Naive thymus-derived CD4-positive, alpha-beta T cell (primary cell): Measurements from ENCODE around the gene DVL1. TPM values are rescaled to one million over a fixed set of nuclear protein-coding genes. Genes with fewer than 3 reads are reported as not detected.
A peak's percentile ranks its signal among the peaks of the same experiment; 100 is the strongest.

Experiments used
- ATAC-seq: fragments of 150-1000 bp; cut with Tn5 transposase; 2 replicates; pipeline ENCODE4 v1.10.0; 2021; ENCODE audit warnings: mild to moderate bottlenecking, moderate library complexity
- CTCF ChIA-PET: fragments of 350-600 bp; sonication (Branson Sonifier 250); formaldehyde crosslinking; loops from one replicate; lab custom pipeline; 2021; ENCODE audit warnings: antibody characterized with exemption; lab: Charles Lee
- POLR2A ChIA-PET: fragments of 350-600 bp; sonication (Branson Sonifier 250); formaldehyde crosslinking; loops from one replicate; lab custom pipeline; 2021; ENCODE audit warnings: antibody characterized with exemption, inconsistent platforms; lab: Charles Lee
- DNase-seq, 9 donors: peaks; one replicate each; pipeline versions ENCODE4 v3.0.0 to v3.0.0-alpha.2; 2020 to 2022; ENCODE audit warnings: mixed read lengths in 1 of 9
- H3K27ac ChIP-seq: one replicate; pipeline ENCODE4 v1.7.0; 2013; ENCODE audit warnings: mild to moderate bottlenecking, low read depth, low read length, moderate library complexity
- H3K27me3 ChIP-seq, 2 donors: one replicate each; pipeline ENCODE4 v1.7.0; 2013; ENCODE audit warnings: low read length in 2 of 2, mild to moderate bottlenecking in 2 of 2, moderate library complexity in 2 of 2; ENCODE audit not compliant: control insufficient read depth in 2 of 2, insufficient read depth in 2 of 2
- H3K36me3 ChIP-seq, 3 experiments: 1 replicate in 2 of 3; 2 replicates in 1 of 3; pipeline ENCODE4 v1.7.0; 2013; ENCODE audit warnings: low read length in 3 of 3, mild to moderate bottlenecking in 3 of 3, moderate library complexity in 1 of 3; ENCODE audit not compliant: insufficient read depth in 3 of 3, control insufficient read depth in 2 of 3
- H3K4me1 ChIP-seq, 2 donors: one replicate each; pipeline ENCODE4 v1.7.0; 2013; ENCODE audit warnings: low read length in 2 of 2, mild to moderate bottlenecking in 2 of 2, moderate library complexity in 1 of 2; ENCODE audit not compliant: control insufficient read depth in 2 of 2, insufficient read depth in 2 of 2
- H3K4me3 ChIP-seq: 2 replicates; pipeline ENCODE4 v1.7.0; 2013; ENCODE audit warnings: mild to moderate bottlenecking, low read length
- H3K9me3 ChIP-seq, 3 experiments: 1 replicate in 2 of 3; 2 replicates in 1 of 3; pipeline ENCODE4 v1.7.0; 2013; ENCODE audit warnings: low read length in 3 of 3; ENCODE audit not compliant: control insufficient read depth in 2 of 3
- H3K27ac Mint-ChIP-seq, 9 donors: one replicate each; pipeline ENCODE4 v1.8.0; 2020 to 2022; ENCODE audit warnings: mixed read lengths in 9 of 9, mild to moderate bottlenecking in 8 of 9, moderate library complexity in 5 of 9, inconsistent platforms in 2 of 9
- H3K27me3 Mint-ChIP-seq, 5 donors: one replicate each; pipeline ENCODE4 v1.8.0; 2021 to 2022; ENCODE audit warnings: mixed read lengths in 5 of 5, mild to moderate bottlenecking in 1 of 5
- H3K36me3 Mint-ChIP-seq, 5 donors: one replicate each; pipeline ENCODE4 v1.8.0; 2020 to 2022; ENCODE audit warnings: mixed read lengths in 5 of 5, mild to moderate bottlenecking in 3 of 5, inconsistent platforms in 1 of 5
- H3K4me1 Mint-ChIP-seq, 7 donors: one replicate each; pipeline ENCODE4 v1.8.0; 2020 to 2022; ENCODE audit warnings: mixed read lengths in 7 of 7, mild to moderate bottlenecking in 3 of 7, inconsistent platforms in 1 of 7
- H3K4me3 Mint-ChIP-seq, 10 donors: one replicate each; pipeline ENCODE4 v1.8.0; 2020 to 2022; ENCODE audit warnings: mild to moderate bottlenecking in 10 of 10, mixed read lengths in 10 of 10, moderate library complexity in 6 of 10, inconsistent platforms in 2 of 10
- H3K9me3 Mint-ChIP-seq, 11 donors: one replicate each; pipeline ENCODE4 v1.8.0; 2020 to 2022; ENCODE audit warnings: mixed read lengths in 11 of 11, mild to moderate bottlenecking in 4 of 11, inconsistent platforms in 1 of 11, moderate library complexity in 1 of 11
- intact Hi-C, 2 donors: fragments of 100-400 bp; cut with micrococcal nuclease; formaldehyde crosslinking; loops; one replicate each; pipeline ENCODE4 v1.15.1; 2023
- polyA plus RNA-seq, 2 donors: library from polyadenylated mRNA; unstranded; fragments of 300-500 nt; fragmentation: Illumina TruSeq; gene quantifications; one replicate each; pipeline ENCODE4 v1.2.3, GENCODE V29; 2021
- total RNA-seq, 6 experiments: library from RNA in 5 of 6; stranded (reverse) in 5 of 6; gene quantifications; 1 replicate in 5 of 6; 2 replicates in 1 of 6; pipeline ENCODE4 v1.2.3 and lab custom pipeline; 2021 to 2026

DVL1 gene
- total and polyA plus RNA-seq, 7 experiments from 2014 or later, result 0.78 to 54.9 (median 44.8) TPM

DNA sequence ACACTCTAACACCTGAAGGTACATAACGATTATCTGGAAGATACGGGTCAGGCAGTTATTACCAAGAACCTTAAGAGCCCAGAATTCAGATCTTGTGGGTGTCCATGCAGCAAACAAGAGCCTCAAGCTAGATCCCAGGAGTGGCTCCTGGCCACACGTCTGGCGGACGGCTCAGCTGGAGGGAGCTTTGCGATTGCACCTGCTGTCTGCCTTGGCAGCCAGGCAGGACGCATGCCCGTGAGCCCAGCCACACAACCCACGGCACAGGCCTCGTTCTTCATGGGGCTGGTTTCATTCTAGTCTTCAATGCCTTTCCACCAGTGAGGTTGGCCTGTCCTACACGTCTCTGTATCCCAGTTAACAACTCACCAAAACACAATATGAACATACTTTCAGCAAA lies 44.2 kb upstream of the DVL1 start:
- POLR2A ChIA-PET, result interaction anchor here (9.8 kb wide), 1 partner anchor 14 kb away, joined by 80 read pairs; the partner anchor contains the start of gene MRPL20
- Histone ChIP-seq H3K9me3 (no peaks in the 10 kb centered on the region), H3K4me1 (peaks cover 10 to 13% of the 10 kb centered on the region in 2 donors), H3K27me3 (no peaks in the 10 kb centered on the region), H3K36me3 (peaks cover 47 to 80% (median 52%) of the 10 kb centered on the region in 3 experiments), H3K4me3 (no peak overlapping the region), H3K27ac (no peak overlapping the region)
- Mint-ChIP-seq H3K36me3 (peaks cover 4 to 52% (median 34%) of the 10 kb centered on the region in 5 donors), H3K4me1 (peaks cover 17 to 38% (median 20%) of the 10 kb centered on the region in 7 donors), H3K27ac (no peak overlapping the region), H3K9me3 (peaks cover 0 to 2% (median 0%) of the 10 kb centered on the region in 11 donors), H3K27me3 (no peaks in the 10 kb centered on the region), H3K4me3 (peak overlapping the region in 1 of 10 donors; percentile 34)
- ATAC-seq, result no peak
- CTCF ChIA-PET, result no interaction called here
- intact Hi-C loops, result no loop called here
- no peak for DNase-seq

DNA sequence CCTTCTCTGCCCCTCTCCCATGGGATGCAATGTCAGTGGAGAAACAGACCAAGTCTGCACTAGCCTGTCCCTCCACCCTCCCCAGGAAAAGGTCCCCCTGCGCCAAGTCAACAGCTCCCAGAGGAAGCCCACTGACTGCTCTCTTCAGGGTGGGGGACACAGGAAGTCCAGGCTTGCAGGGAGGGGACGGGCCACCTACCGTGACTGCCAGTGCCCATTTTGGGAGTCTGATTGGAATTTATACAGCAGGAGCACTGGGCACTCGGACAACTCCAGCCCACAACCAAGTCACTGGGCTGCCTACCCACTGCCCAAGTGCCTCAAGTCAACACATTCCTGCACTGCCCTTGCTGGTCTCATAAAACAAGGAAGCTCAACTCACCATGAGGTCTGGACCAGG lies 43.8 kb upstream of the DVL1 start:
- no peaks in the 10 kb centered on the region for H3K27me3 ChIP-seq
- H3K9me3 ChIP-seq, result no peaks in the 10 kb centered on the region
- Mint-ChIP-seq H3K4me3 (no peak overlapping the region), H3K4me1 (peaks cover 13 to 34% (median 16%) of the 10 kb centered on the region in 7 donors), H3K9me3 (peaks cover 0 to under 1% (median 0%) of the 10 kb centered on the region in 11 donors), H3K27ac (peak overlapping the region in 2 of 9 donors; percentile 14 to 56), H3K27me3 (no peaks in the 10 kb centered on the region), H3K36me3 (peaks cover 5 to 52% (median 34%) of the 10 kb centered on the region in 5 donors)
- no peak for DNase-seq
- CTCF ChIA-PET, result no interaction called here
- H3K27ac ChIP-seq, result no peak overlapping the region
- intact Hi-C loops, result no loop called here
- no peak overlapping the region for H3K4me3 ChIP-seq
- peaks cover 5 to 9% of the 10 kb centered on the region in 2 donors for H3K4me1 ChIP-seq
- H3K36me3 ChIP-seq, result peaks cover 49 to 84% (median 56%) of the 10 kb centered on the region in 3 experiments
- POLR2A ChIA-PET, result interaction anchor here (9.8 kb wide), 1 partner anchor 15 kb away, joined by 80 read pairs; the partner anchor contains the start of gene MRPL20
- ATAC-seq, result no peak

DNA sequence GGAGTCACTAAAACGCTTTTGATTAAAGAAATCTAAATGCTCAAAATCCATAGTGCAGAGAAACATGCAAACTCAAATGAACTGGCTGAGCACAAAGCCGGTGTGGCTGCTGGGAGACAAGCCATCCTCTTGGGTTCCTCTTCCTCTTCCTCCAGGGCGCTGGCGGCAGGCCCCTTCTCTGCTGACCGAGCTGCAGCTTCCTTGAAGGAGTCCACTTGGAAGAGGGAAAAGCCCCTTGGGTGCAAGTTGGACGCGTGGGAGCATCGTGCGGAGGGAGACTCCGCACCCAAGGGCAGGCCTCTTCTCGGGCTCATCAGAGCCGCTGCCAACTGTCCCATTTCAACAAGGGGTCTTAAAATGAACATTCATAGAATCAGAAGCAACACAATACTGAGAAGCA lies 42.0 kb upstream of the DVL1 start:
- H3K9me3 ChIP-seq, result no peaks in the 10 kb centered on the region
- ChIA-PET CTCF (no interaction called here), POLR2A (interaction anchor here (1.0 to 9.8 kb wide), 3 partner anchors 9 to 16 kb away, joined by 3 to 80 read pairs (median 4); partner anchors contain the start of genes AURKAIP1 and MRPL20)
- Mint-ChIP-seq H3K4me3 (no peak overlapping the region), H3K9me3 (no peaks in the 10 kb centered on the region), H3K27ac (peak overlapping the region in 1 of 9 donors; percentile 7), H3K4me1 (peaks cover 8 to 25% (median 13%) of the 10 kb centered on the region in 7 donors), H3K27me3 (no peaks in the 10 kb centered on the region), H3K36me3 (peaks cover 8 to 64% (median 34%) of the 10 kb centered on the region in 5 donors)
- no peaks in the 10 kb centered on the region for H3K27me3 ChIP-seq
- H3K36me3 ChIP-seq, result peaks cover 56 to 91% (median 57%) of the 10 kb centered on the region in 3 experiments
- intact Hi-C loops, result no loop called here
- H3K27ac ChIP-seq, result no peak overlapping the region
- DNase-seq (no peak), ATAC-seq (no peak)
- no peaks in the 10 kb centered on the region for H3K4me1 ChIP-seq
- H3K4me3 ChIP-seq, result no peak overlapping the region

DNA sequence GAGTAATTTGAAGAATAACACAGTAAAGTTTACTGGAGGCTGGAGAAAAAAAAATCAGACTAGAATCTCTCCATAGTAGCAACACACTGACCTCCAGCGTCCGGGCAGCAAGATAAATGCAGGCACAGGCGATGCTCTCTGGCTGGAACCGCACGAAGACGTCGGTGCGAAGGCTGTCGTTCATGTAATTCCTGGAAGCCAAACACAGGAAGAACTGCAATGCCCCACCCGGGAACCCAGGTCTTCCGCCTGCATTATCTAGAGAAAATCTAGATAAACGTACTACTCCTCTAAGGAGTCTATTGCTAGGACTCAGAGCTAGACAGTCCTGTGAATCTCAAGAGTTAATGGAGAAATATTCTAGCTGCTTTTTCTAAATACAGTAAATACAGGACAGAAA lies 41.5 kb upstream of the DVL1 start:
- H3K4me1 Mint-ChIP-seq, result peaks cover 7 to 23% (median 12%) of the 10 kb centered on the region in 7 donors
- Histone ChIP-seq H3K36me3 (peaks cover 57 to 96% (median 58%) of the 10 kb centered on the region in 3 experiments), H3K4me1 (no peaks in the 10 kb centered on the region), H3K27me3 (no peaks in the 10 kb centered on the region), H3K9me3 (no peaks in the 10 kb centered on the region), H3K27ac (no peak overlapping the region), H3K4me3 (no peak overlapping the region)
- POLR2A ChIA-PET, result interaction anchor here (1.0 to 9.8 kb wide), 3 partner anchors 9 to 17 kb away, joined by 3 to 80 read pairs (median 4); partner anchors contain the start of genes AURKAIP1 and MRPL20
- no peaks in the 10 kb centered on the region for H3K27me3 Mint-ChIP-seq
- DNase-seq (no peak), ATAC-seq (no peak)
- no peak overlapping the region for H3K4me3 Mint-ChIP-seq
- peaks cover 8 to 67% (median 33%) of the 10 kb centered on the region in 5 donors for H3K36me3 Mint-ChIP-seq
- no peaks in the 10 kb centered on the region for H3K9me3 Mint-ChIP-seq
- intact Hi-C loops, result no loop called here
- H3K27ac Mint-ChIP-seq, result no peak overlapping the region
- CTCF ChIA-PET, result no interaction called here

DNA sequence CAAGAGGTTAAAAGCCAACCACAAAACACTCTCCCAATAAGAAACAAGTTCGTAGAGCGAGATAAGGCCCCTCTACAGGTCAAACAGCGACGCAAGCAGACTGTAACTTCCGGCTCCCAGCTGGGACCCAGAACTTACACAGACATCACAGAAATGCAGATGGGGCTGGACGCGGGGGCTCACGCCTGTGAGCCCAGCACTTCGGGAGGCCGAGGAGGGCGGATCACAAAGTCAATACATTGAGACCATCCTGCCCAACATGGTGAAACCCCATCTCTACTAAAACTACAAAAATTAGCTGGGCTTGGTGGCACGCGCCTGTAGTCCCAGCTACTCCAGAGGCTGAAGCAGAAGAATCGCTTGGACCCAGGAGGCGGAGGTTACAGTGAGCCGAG lies 38.9 kb upstream of the DVL1 start:
- intact Hi-C loops, result no loop called here
- peaks cover 8 to 46% (median 25%) of the 10 kb centered on the region in 5 donors for H3K36me3 Mint-ChIP-seq
- POLR2A ChIA-PET, result interaction anchor here (0.6 to 3.4 kb wide), 3 partner anchors 11 to 990 kb away, joined by 3 to 12 read pairs (median 3); partner anchors contain the start of genes AURKAIP1 and CCNL2
- H3K27ac Mint-ChIP-seq, result no peak overlapping the region
- H3K27me3 Mint-ChIP-seq, result no peaks in the 10 kb centered on the region
- no peaks in the 10 kb centered on the region for H3K27me3 ChIP-seq
- H3K27ac ChIP-seq, result no peak overlapping the region
- no peaks in the 10 kb centered on the region for H3K9me3 ChIP-seq
- H3K36me3 ChIP-seq, result peaks cover 36 to 78% (median 46%) of the 10 kb centered on the region in 3 experiments
- no peaks in the 10 kb centered on the region for H3K9me3 Mint-ChIP-seq
- CTCF ChIA-PET, result interaction anchor here (0.8 kb wide), 1 partner anchor 11 kb away, joined by 3 read pairs; the partner anchor contains the start of gene CCNL2
- DNase-seq (no peak), ATAC-seq (no peak)
- no peak overlapping the region for H3K4me3 Mint-ChIP-seq
- no peaks in the 10 kb centered on the region for H3K4me1 ChIP-seq
- H3K4me1 Mint-ChIP-seq, result peaks cover 0 to 8% (median 0%) of the 10 kb centered on the region in 7 donors
- no peak overlapping the region for H3K4me3 ChIP-seq

DNA sequence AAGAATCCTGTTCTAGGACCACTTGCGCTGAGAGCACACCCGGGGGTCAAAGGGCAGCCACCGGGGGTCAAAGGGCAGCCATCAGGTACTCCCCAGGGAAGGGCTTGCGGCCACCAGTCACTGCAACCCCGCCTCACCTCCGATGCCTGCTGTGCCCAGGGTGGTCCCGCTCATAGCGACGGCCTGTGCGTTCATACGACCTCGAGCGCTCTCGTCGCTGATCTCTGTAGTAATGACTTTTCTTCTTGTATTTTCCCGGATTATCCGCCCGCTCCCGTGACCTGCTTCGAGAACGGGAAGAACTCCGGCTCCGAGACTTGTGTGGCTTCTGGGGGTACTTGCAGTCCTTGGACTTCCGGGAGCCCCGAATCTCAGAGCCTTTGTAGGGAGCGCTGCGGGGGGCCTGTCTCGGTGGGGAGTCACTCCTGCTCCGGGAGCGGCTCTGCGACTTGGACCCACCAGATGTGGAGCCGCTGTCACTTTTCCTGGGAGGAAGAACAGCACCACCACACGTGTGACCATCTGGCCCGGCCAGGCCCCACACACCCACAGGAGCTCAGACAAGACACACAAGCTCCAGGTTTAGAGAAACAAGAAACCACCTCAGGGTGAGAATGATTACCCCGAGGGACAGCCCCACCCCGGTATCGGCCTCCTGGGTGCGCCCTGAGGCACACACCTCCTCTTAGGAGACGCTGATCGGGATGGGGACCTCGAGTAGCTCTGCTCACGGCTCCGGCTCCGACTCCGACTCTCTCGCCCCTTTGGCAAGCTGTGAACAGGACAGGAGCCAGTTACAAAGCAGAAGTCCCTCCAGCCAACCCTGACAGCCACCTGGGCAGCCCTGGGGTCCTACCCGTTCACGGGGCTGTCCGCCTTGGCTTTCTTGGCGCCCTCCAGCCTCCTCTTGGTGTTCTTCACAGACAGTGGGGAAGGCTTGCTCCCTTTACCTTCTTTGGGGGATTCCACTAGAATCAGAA lies 38.2 kb upstream of the DVL1 start:
- ChIA-PET CTCF (interaction anchor here (0.8 kb wide), 1 partner anchor 12 kb away, joined by 3 read pairs; the partner anchor contains the start of gene CCNL2), POLR2A (interaction anchor here (0.6 to 3.4 kb wide), 3 partner anchors 12 to 990 kb away, joined by 3 to 12 read pairs (median 3); partner anchors contain the start of genes AURKAIP1 and CCNL2)
- H3K36me3 Mint-ChIP-seq, result peaks cover 8 to 40% (median 22%) of the 10 kb centered on the region in 5 donors
- no peak overlapping the region for H3K4me3 Mint-ChIP-seq
- no peaks in the 10 kb centered on the region for H3K27me3 Mint-ChIP-seq
- no peak overlapping the region for H3K27ac Mint-ChIP-seq
- Histone ChIP-seq H3K36me3 (peaks cover 30 to 71% (median 39%) of the 10 kb centered on the region in 3 experiments), H3K9me3 (no peaks in the 10 kb centered on the region), H3K4me1 (no peaks in the 10 kb centered on the region), H3K27me3 (no peaks in the 10 kb centered on the region), H3K4me3 (no peak overlapping the region), H3K27ac (no peak overlapping the region)
- DNase-seq (no peak), ATAC-seq (no peak)
- intact Hi-C loops, result no loop called here
- H3K9me3 Mint-ChIP-seq, result no peaks in the 10 kb centered on the region
- H3K4me1 Mint-ChIP-seq, result peaks cover 0 to 5% (median 0%) of the 10 kb centered on the region in 7 donors
